GM23338 (cell line): ENCODE data around the gene THUMPD3. TPM values are rescaled to one million over a fixed set of nuclear protein-coding genes. Genes with fewer than 3 reads are reported as not detected.

Experiments
- ATAC-seq: fragments of 200-7000 bp; cut with Tn5 transposase; 3 replicates; pipeline ENCODE4 v1.9.1; 2020
- DNase-seq: peaks from one replicate; pipeline ENCODE4 v3.0.0-alpha.2; 2015; ENCODE audit warnings: low spot score
- H2AFZ ChIP-seq: fragments of 200-600 bp; sonication (generic); 2 replicates; pipeline ENCODE4 v1.8.0; 2016; ENCODE audit warnings: antibody characterized with exemption, mild to moderate bottlenecking, moderate library complexity
- H3F3A ChIP-seq: fragments of 200-600 bp; sonication (generic); replicated peaks from 2 replicates; pipeline ENCODE4 v1.8.0; 2017; ENCODE audit warnings: antibody characterized with exemption, mixed run types, low read depth
- H3K27ac ChIP-seq: fragments of 200-600 bp; sonication (generic); 2 replicates; pipeline ENCODE4 v1.6.1; 2016; ENCODE audit warnings: low read depth
- H3K27me3 ChIP-seq: fragments of 200-600 bp; sonication (generic); 2 replicates; pipeline ENCODE4 v1.8.0; 2016; ENCODE audit warnings: mild to moderate bottlenecking, mixed run types, moderate library complexity; ENCODE audit not compliant: insufficient read depth
- H3K36me3 ChIP-seq: fragments of 200-600 bp; sonication (generic); 2 replicates; pipeline ENCODE4 v1.8.0; 2016; ENCODE audit warnings: mild to moderate bottlenecking; ENCODE audit not compliant: insufficient read depth
- H3K4me1 ChIP-seq: fragments of 200-600 bp; sonication (generic); 2 replicates; pipeline ENCODE4 v1.8.0; 2016; ENCODE audit warnings: mild to moderate bottlenecking, moderate library complexity; ENCODE audit not compliant: insufficient read depth
- H3K4me2 ChIP-seq: fragments of 200-600 bp; sonication (generic); 2 replicates; pipeline ENCODE4 v1.7.1; 2017; ENCODE audit warnings: mixed run types
- H3K4me3 ChIP-seq: fragments of 200-600 bp; sonication (generic); 2 replicates; pipeline ENCODE4 v1.6.1; 2016; ENCODE audit warnings: mixed run types
- H3K79me2 ChIP-seq: fragments of 200-600 bp; sonication (generic); replicated peaks from 2 replicates; pipeline ENCODE4 v1.8.0; 2017; ENCODE audit warnings: mild to moderate bottlenecking; ENCODE audit not compliant: insufficient read depth
- H3K9me2 ChIP-seq: fragments of 200-600 bp; sonication (generic); 2 replicates; pipeline ENCODE4 v1.8.0; 2017; ENCODE audit not compliant: insufficient read depth
- H4K20me1 ChIP-seq: fragments of 200-600 bp; sonication (generic); replicated peaks from 2 replicates; pipeline ENCODE4 v1.8.0; 2017; ENCODE audit warnings: mild to moderate bottlenecking; ENCODE audit not compliant: insufficient read depth
- H3K27ac Mint-ChIP-seq: 2 replicates; pipeline ENCODE4 v1.8.0; 2020; ENCODE audit warnings: inconsistent platforms, mild to moderate bottlenecking, moderate library complexity, mixed read lengths
- H3K27me3 Mint-ChIP-seq: 3 replicates; pipeline ENCODE4 v1.8.0; 2022; ENCODE audit warnings: low read depth, mild to moderate bottlenecking, moderate library complexity, mixed read lengths, inconsistent platforms; ENCODE audit not compliant: insufficient read depth, poor library complexity
- H3K36me3 Mint-ChIP-seq: 3 replicates; pipeline ENCODE4 v1.8.0; 2021; ENCODE audit warnings: low read depth, mild to moderate bottlenecking, inconsistent platforms, moderate library complexity, mixed read lengths
- H3K4me1 Mint-ChIP-seq: 3 replicates; pipeline ENCODE4 v1.8.0; 2020; ENCODE audit warnings: mild to moderate bottlenecking, inconsistent platforms, mixed read lengths
- H3K4me3 Mint-ChIP-seq: 3 replicates; pipeline ENCODE4 v1.8.0; 2021; ENCODE audit warnings: moderate library complexity, mild to moderate bottlenecking, inconsistent platforms, mixed read lengths
- H3K9me3 Mint-ChIP-seq: 3 replicates; pipeline ENCODE4 v1.8.0; 2020; ENCODE audit warnings: moderate library complexity, mild to moderate bottlenecking, inconsistent platforms, mixed read lengths
- CREB1 ChIP-seq: fragments of 250-450 bp; sonication (Bioruptor Pico); IDR thresholded peaks from 2 replicates; pipeline ENCODE4 v1.5.0; 2020; ENCODE audit warnings: low read depth, mild to moderate bottlenecking, moderate library complexity
- CTCF ChIP-seq, 2 experiments: fragments of 200-600 bp in 1 of 2; sonication (generic) in 1 of 2; conservative IDR thresholded peaks; 2 replicates each; pipeline versions ENCODE4 v1.5.1 to v1.6.1; 2016 to 2017; ENCODE audit warnings: antibody characterized with exemption in 2 of 2, low read depth in 2 of 2, mild to moderate bottlenecking in 2 of 2, moderate library complexity in 1 of 2
- ETS1 ChIP-seq: IDR thresholded peaks from 2 replicates; pipeline ENCODE4 v1.6.1; 2016; ENCODE audit warnings: antibody characterized with exemption
- EZH2 ChIP-seq: fragments of 200-600 bp; sonication (generic); IDR thresholded peaks from one replicate; pipeline ENCODE4 v1.8.0; 2017; ENCODE audit warnings: antibody characterized with exemption, mild to moderate bottlenecking, low read depth; ENCODE audit not compliant: unreplicated experiment
- EZH2phosphoT487 ChIP-seq: fragments of 200-600 bp; sonication (generic); IDR thresholded peaks from one replicate; pipeline ENCODE4 v1.8.1; 2018; ENCODE audit warnings: antibody characterized with exemption; ENCODE audit not compliant: unreplicated experiment
- NANOG ChIP-seq: IDR thresholded peaks from 2 replicates; pipeline ENCODE4 v1.6.1; 2016; ENCODE audit warnings: antibody characterized with exemption, borderline replicate concordance
- POLR2AphosphoS5 ChIP-seq: IDR thresholded peaks from 2 replicates; pipeline ENCODE4 v1.6.1; 2016; ENCODE audit warnings: antibody characterized with exemption, low read depth
- REST ChIP-seq: IDR thresholded peaks from one replicate; pipeline ENCODE4 v1.6.1; 2018; ENCODE audit warnings: antibody characterized with exemption; ENCODE audit not compliant: unreplicated experiment
- STAT1 ChIP-seq: IDR thresholded peaks from one replicate; pipeline ENCODE4 v1.6.1; 2016; ENCODE audit warnings: antibody characterized with exemption; ENCODE audit not compliant: unreplicated experiment
- ZNF114 ChIP-seq: fragments of 250-450 bp; sonication (Bioruptor Pico); IDR thresholded peaks from 2 replicates; pipeline ENCODE4 v1.5.0; 2020; ENCODE audit warnings: mild to moderate bottlenecking, moderate library complexity
- ZNF331 ChIP-seq: fragments of 250-450 bp; sonication (Bioruptor Pico); IDR thresholded peaks from 2 replicates; pipeline ENCODE4 v1.5.0; 2020; ENCODE audit warnings: low read depth, mild to moderate bottlenecking, moderate library complexity
- ZNF462 ChIP-seq: fragments of 250-450 bp; sonication (Bioruptor Pico); IDR thresholded peaks from 2 replicates; pipeline ENCODE4 v1.5.0; 2020; ENCODE audit warnings: mild to moderate bottlenecking, moderate library complexity
- polyA plus RNA-seq: library from polyadenylated mRNA; unstranded; fragments of >200 nt; fragmentation: Nextera tagmentation; extraction: Ambion mirVana; gene quantifications from 2 replicates; pipeline ENCODE4 v1.2.1, GENCODE V29; 2016
- total RNA-seq: library from RNA; depleted of rRNA; stranded (reverse); fragments of >200 nt; shearing (Covaris generic); gene quantifications from 2 replicates; pipeline ENCODE4 v1.2.3, GENCODE V29; 2014

THUMPD3 gene
- total and polyA plus RNA-seq, 2 experiments from 2014 or later = 30.1 to 54.1 TPM

DNA sequence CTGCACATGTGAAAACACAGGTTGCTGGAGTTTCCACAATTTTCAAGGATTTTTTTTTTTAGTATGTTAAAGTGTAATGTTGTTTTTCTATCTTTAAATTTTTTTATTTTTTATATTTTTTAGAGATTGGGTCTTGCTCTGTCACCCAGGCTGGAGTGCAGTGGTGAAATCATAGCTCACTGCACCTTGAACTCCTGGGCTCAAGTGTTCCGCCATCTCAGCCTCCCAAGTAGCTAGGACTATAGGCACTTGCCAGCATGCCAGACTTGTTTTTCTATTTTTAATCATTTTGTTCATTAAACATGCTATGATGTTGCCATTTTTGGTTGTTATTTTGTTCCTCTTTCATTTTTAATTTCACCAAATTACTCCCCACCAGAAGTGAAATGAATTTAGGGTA is 16.7 kb upstream of the THUMPD3 start:
- Mint-ChIP-seq H3K27ac (no peak overlapping the region), H3K4me3 (no peak overlapping the region), H3K27me3 (peaks cover 5% of the 10 kb centered on the region), H3K4me1 (peaks cover 24% of the 10 kb centered on the region), H3K9me3 (no peaks in the 10 kb centered on the region), H3K36me3 (peaks cover 7% of the 10 kb centered on the region)
- no peak overlapping the region for H3K4me2 ChIP-seq
- TF ChIP-seq NANOG (no peak), REST (no peak), ZNF331 (CRISPR knock-in tag) (no peak), STAT1 (no peak), ZNF462 (CRISPR knock-in tag) (no peak), ETS1 (no peak), ZNF114 (CRISPR knock-in tag) (no peak), POLR2AphosphoS5 (no peak), EZH2phosphoT487 (no peak), CREB1 (CRISPR knock-in tag) (no peak), EZH2 (no peak), CTCF (conservative IDR thresholded peaks at IDR 0.05; ENCODE audit: low read depth in 2 of 2) (no peak)
- H3K4me3 ChIP-seq = no peak overlapping the region
- no peaks in the 10 kb centered on the region for H3K27me3 ChIP-seq
- H2AFZ ChIP-seq = no peak overlapping the region
- no peak for ATAC-seq
- H4K20me1 ChIP-seq = no peaks in the 10 kb centered on the region
- no peaks in the 10 kb centered on the region for H3K79me2 ChIP-seq
- no peak for DNase-seq
- no peaks in the 10 kb centered on the region for H3K36me3 ChIP-seq
- no peaks in the 10 kb centered on the region for H3K9me2 ChIP-seq
- H3F3A ChIP-seq = no peaks in the 10 kb centered on the region
- peaks cover 4% of the 10 kb centered on the region; the same call in 1 of the 2 replicates for H3K4me1 ChIP-seq
- no peak overlapping the region for H3K27ac ChIP-seq
